Psoas muscle (tissue), 8 donors: ENCODE data around the gene HYAL1. TPM values are rescaled to one million over a fixed set of nuclear protein-coding genes. Genes with fewer than 3 reads are reported as not detected.

Source experiments
- ATAC-seq, 4 donors: fragments of 200-7000 bp; cut with Tn5 transposase; one replicate each; pipeline ENCODE4 v1.9.1; 2020; ENCODE audit warnings: moderate library complexity in 3 of 4, mild to moderate bottlenecking in 2 of 4
- DNase-seq, 2 donors: peaks; one replicate each; pipeline ENCODE4 v3.0.0-alpha.2; 2020
- H3K27ac ChIP-seq: fragments of 200-600 bp; one replicate; pipeline ENCODE4 v1.8.0; 2022
- H3K27me3 ChIP-seq, 3 donors: fragments of 200-600 bp in 1 of 3; one replicate each; pipeline versions ENCODE4 v1.6.1 to v1.8.0; 2013 to 2022; ENCODE audit warnings: low read length in 2 of 3, mild to moderate bottlenecking in 2 of 3, moderate library complexity in 1 of 3; ENCODE audit not compliant: insufficient read depth in 3 of 3
- H3K36me3 ChIP-seq, 2 donors: fragments of 200-600 bp in 1 of 2; one replicate each; pipeline versions ENCODE4 v1.6.1 to v1.8.0; 2013 to 2022; ENCODE audit warnings: low read depth in 1 of 2, mild to moderate bottlenecking in 1 of 2, moderate library complexity in 1 of 2; ENCODE audit not compliant: insufficient read depth in 1 of 2
- H3K4me1 ChIP-seq: fragments of 200-600 bp; one replicate; pipeline ENCODE4 v1.8.0; 2022
- H3K4me3 ChIP-seq: fragments of 200-600 bp; one replicate; pipeline ENCODE4 v1.8.0; 2022; ENCODE audit warnings: mild to moderate bottlenecking
- H3K9me3 ChIP-seq: fragments of 200-600 bp; one replicate; pipeline ENCODE4 v1.8.0; 2022
- CTCF ChIP-seq: fragments of 200-600 bp; IDR thresholded peaks from one replicate; pipeline ENCODE4 v1.8.0; 2022; ENCODE audit warnings: antibody characterized with exemption
- WGBS, 3 donors: extraction: QIAGEN DNeasy Blood & Tissue Kit; methylation state at CpG; one replicate each; pipeline versions ENCODE4 v1.1.6 to v1.1.7; 2013; 5-methylcytosine and 5-hydroxymethylcytosine counted together
- intact Hi-C, 2 donors: fragments of 100-400 bp; cut with DNase I; formaldehyde crosslinking; loops; one replicate each; pipeline versions ENCODE4 v1.11.0 to v1.14.2; 2022
- polyA plus RNA-seq, 3 donors: library from polyadenylated mRNA; stranded (reverse); fragments of 200-250 nt; gene quantifications; one replicate each; pipeline ENCODE4 v1.2.3, GENCODE V29; 2013
- total RNA-seq, 4 donors: library from RNA; stranded (reverse); fragmentation: NEBNext Ultra II Directional in 2 of 4; extraction: Animal tissue kit (Norgen Biotek cat#: 25700) in 2 of 4; gene quantifications; one replicate each; pipeline versions ENCODE4 v1.2.1 to v1.2.4, GENCODE V29; 2021 to 2023
- donor health status: healthy with polysubstance abuse.
- donor health status: DM: no; HTN: no; CAD: no; lungs with moderate emphysema.
- donor health status: Bipolar disorder and iron deficiency.
- donor health status: healthy.
- donor health status: DM: yes; HTN: yes; CAD: no.
- donor health status: DM: no; HTN: no; CAD: no.
- donor health status: DM: no; HTN: no; CAD: no.
- donor health status: DM: yes; HTN: yes; CAD: no.

HYAL1 gene
- total and polyA plus RNA-seq, 7 donors: 8.5 to 20.8 (median 13.8) TPM

- H3K4me1 ChIP-seq: peaks cover 48% of the 10 kb centered on the region
- peak; percentile 59 to 81 (median 66) for ATAC-seq
- peak; percentile 72 to 85 for DNase-seq
- peak overlapping the region; percentile 82 for H3K27ac ChIP-seq
- 3 to 5% (median 4%) methylated on average over 21 to 22 of the region's 22 CpGs for WGBS, 3 donors
- peak overlapping the region; percentile 72 for H3K4me3 ChIP-seq
- no peaks in the 10 kb centered on the region for H3K36me3 ChIP-seq
- no peak for TF ChIP-seq CTCF
- intact Hi-C loops: loop anchor here in 1 of 2 donors (10.0 kb wide), 1 partner anchor 277 kb away; no protein-coding TSS in a partner anchor
- H3K27me3 ChIP-seq: no peaks in the 10 kb centered on the region
- no peaks in the 10 kb centered on the region for H3K9me3 ChIP-seq
These were observed 36.0 kb downstream of the HYAL1 start for GRCh38 chr3:50267280-50267913.

GRCh38 chr3:50266836-50267235 is 36.5 kb downstream of the HYAL1 start:
- H3K36me3 ChIP-seq: no peaks in the 10 kb centered on the region
- no peaks in the 10 kb centered on the region for H3K9me3 ChIP-seq
- H3K27me3 ChIP-seq: no peaks in the 10 kb centered on the region
- H3K27ac ChIP-seq: peak overlapping the region; percentile 82
- intact Hi-C loops: loop anchor here in 1 of 2 donors (10.0 kb wide), 1 partner anchor 278 kb away; no protein-coding TSS in a partner anchor
- peaks cover 48% of the 10 kb centered on the region for H3K4me1 ChIP-seq
- TF ChIP-seq CTCF: no peak
- peak in 1 of 4 donors; percentile 7 for ATAC-seq
- no peak for DNase-seq
- peak overlapping the region; percentile 72 for H3K4me3 ChIP-seq
- WGBS, 3 donors: 54 to 67% (median 57%) methylated on average over 7 of the region's 7 CpGs

GRCh38 chr3:50266017-50266416 is 37.4 kb downstream of the HYAL1 start:
- ATAC-seq: no peak
- H3K4me3 ChIP-seq: no peak overlapping the region
- no peaks in the 10 kb centered on the region for H3K27me3 ChIP-seq
- no peak for TF ChIP-seq CTCF
- no peaks in the 10 kb centered on the region for H3K9me3 ChIP-seq
- DNase-seq: no peak
- intact Hi-C loops: loop anchor here in 1 of 2 donors (10.0 kb wide), 1 partner anchor 279 kb away; no protein-coding TSS in a partner anchor
- H3K27ac ChIP-seq: peak overlapping the region; percentile 63
- no peaks in the 10 kb centered on the region for H3K36me3 ChIP-seq
- H3K4me1 ChIP-seq: peaks cover 49% of the 10 kb centered on the region
- 69 to 71% (median 70%) methylated on average over 6 of the region's 6 CpGs for WGBS, 3 donors

- ATAC-seq (no peak), DNase-seq (no peak)
- H3K4me1 ChIP-seq: peaks cover 54% of the 10 kb centered on the region
- no peak for TF ChIP-seq CTCF
- 17 to 54% (median 32%) methylated on average over 1 of the region's 1 CpG for WGBS, 3 donors
- H3K27ac ChIP-seq: peak overlapping the region; percentile 63
- H3K27me3 ChIP-seq: no peaks in the 10 kb centered on the region
- H3K9me3 ChIP-seq: no peaks in the 10 kb centered on the region
- H3K36me3 ChIP-seq: no peaks in the 10 kb centered on the region
- no peak overlapping the region for H3K4me3 ChIP-seq
- intact Hi-C loops: loop anchor here in 1 of 2 donors (10.0 kb wide), 1 partner anchor 279 kb away; no protein-coding TSS in a partner anchor
These were observed 37.8 kb downstream of the HYAL1 start for GRCh38 chr3:50265571-50265970.
